Naive thymus-derived CD4-positive, alpha-beta T cell (primary cell): Measurements from ENCODE around the gene NCF4. TPM values are rescaled to one million over a fixed set of nuclear protein-coding genes. Genes with fewer than 3 reads are reported as not detected.

Source experiments
- ATAC-seq: fragments of 150-1000 bp; cut with Tn5 transposase; 2 replicates; pipeline ENCODE4 v1.10.0; 2021; ENCODE audit warnings: mild to moderate bottlenecking, moderate library complexity
- CTCF ChIA-PET: fragments of 350-600 bp; sonication (Branson Sonifier 250); formaldehyde crosslinking; loops from one replicate; lab custom pipeline; 2021; ENCODE audit warnings: antibody characterized with exemption; lab: Charles Lee
- POLR2A ChIA-PET: fragments of 350-600 bp; sonication (Branson Sonifier 250); formaldehyde crosslinking; loops from one replicate; lab custom pipeline; 2021; ENCODE audit warnings: antibody characterized with exemption, inconsistent platforms; lab: Charles Lee
- DNase-seq, 9 donors: peaks; one replicate each; pipeline versions ENCODE4 v3.0.0 to v3.0.0-alpha.2; 2020 to 2022; ENCODE audit warnings: mixed read lengths in 1 of 9
- H3K27ac ChIP-seq: one replicate; pipeline ENCODE4 v1.7.0; 2013; ENCODE audit warnings: mild to moderate bottlenecking, low read depth, low read length, moderate library complexity
- H3K27me3 ChIP-seq, 2 donors: one replicate each; pipeline ENCODE4 v1.7.0; 2013; ENCODE audit warnings: low read length in 2 of 2, mild to moderate bottlenecking in 2 of 2, moderate library complexity in 2 of 2; ENCODE audit not compliant: control insufficient read depth in 2 of 2, insufficient read depth in 2 of 2
- H3K36me3 ChIP-seq, 3 experiments: 1 replicate in 2 of 3; 2 replicates in 1 of 3; pipeline ENCODE4 v1.7.0; 2013; ENCODE audit warnings: low read length in 3 of 3, mild to moderate bottlenecking in 3 of 3, moderate library complexity in 1 of 3; ENCODE audit not compliant: insufficient read depth in 3 of 3, control insufficient read depth in 2 of 3
- H3K4me1 ChIP-seq, 2 donors: one replicate each; pipeline ENCODE4 v1.7.0; 2013; ENCODE audit warnings: low read length in 2 of 2, mild to moderate bottlenecking in 2 of 2, moderate library complexity in 1 of 2; ENCODE audit not compliant: control insufficient read depth in 2 of 2, insufficient read depth in 2 of 2
- H3K4me3 ChIP-seq: 2 replicates; pipeline ENCODE4 v1.7.0; 2013; ENCODE audit warnings: mild to moderate bottlenecking, low read length
- H3K9me3 ChIP-seq, 3 experiments: 1 replicate in 2 of 3; 2 replicates in 1 of 3; pipeline ENCODE4 v1.7.0; 2013; ENCODE audit warnings: low read length in 3 of 3; ENCODE audit not compliant: control insufficient read depth in 2 of 3
- H3K27ac Mint-ChIP-seq, 9 donors: one replicate each; pipeline ENCODE4 v1.8.0; 2020 to 2022; ENCODE audit warnings: mixed read lengths in 9 of 9, mild to moderate bottlenecking in 8 of 9, moderate library complexity in 5 of 9, inconsistent platforms in 2 of 9
- H3K27me3 Mint-ChIP-seq, 5 donors: one replicate each; pipeline ENCODE4 v1.8.0; 2021 to 2022; ENCODE audit warnings: mixed read lengths in 5 of 5, mild to moderate bottlenecking in 1 of 5
- H3K36me3 Mint-ChIP-seq, 5 donors: one replicate each; pipeline ENCODE4 v1.8.0; 2020 to 2022; ENCODE audit warnings: mixed read lengths in 5 of 5, mild to moderate bottlenecking in 3 of 5, inconsistent platforms in 1 of 5
- H3K4me1 Mint-ChIP-seq, 7 donors: one replicate each; pipeline ENCODE4 v1.8.0; 2020 to 2022; ENCODE audit warnings: mixed read lengths in 7 of 7, mild to moderate bottlenecking in 3 of 7, inconsistent platforms in 1 of 7
- H3K4me3 Mint-ChIP-seq, 10 donors: one replicate each; pipeline ENCODE4 v1.8.0; 2020 to 2022; ENCODE audit warnings: mild to moderate bottlenecking in 10 of 10, mixed read lengths in 10 of 10, moderate library complexity in 6 of 10, inconsistent platforms in 2 of 10
- H3K9me3 Mint-ChIP-seq, 11 donors: one replicate each; pipeline ENCODE4 v1.8.0; 2020 to 2022; ENCODE audit warnings: mixed read lengths in 11 of 11, mild to moderate bottlenecking in 4 of 11, inconsistent platforms in 1 of 11, moderate library complexity in 1 of 11
- intact Hi-C, 2 donors: fragments of 100-400 bp; cut with micrococcal nuclease; formaldehyde crosslinking; loops; one replicate each; pipeline ENCODE4 v1.15.1; 2023
- polyA plus RNA-seq, 2 donors: library from polyadenylated mRNA; unstranded; fragments of 300-500 nt; fragmentation: Illumina TruSeq; gene quantifications; one replicate each; pipeline ENCODE4 v1.2.3, GENCODE V29; 2021
- total RNA-seq, 6 experiments: library from RNA in 5 of 6; stranded (reverse) in 5 of 6; gene quantifications; 1 replicate in 5 of 6; 2 replicates in 1 of 6; pipeline ENCODE4 v1.2.3 and lab custom pipeline; 2021 to 2026

Gene NCF4
- total and polyA plus RNA-seq, 7 experiments from 2014 or later = 0.24 to 57.1 (median 3.8) TPM

DNA sequence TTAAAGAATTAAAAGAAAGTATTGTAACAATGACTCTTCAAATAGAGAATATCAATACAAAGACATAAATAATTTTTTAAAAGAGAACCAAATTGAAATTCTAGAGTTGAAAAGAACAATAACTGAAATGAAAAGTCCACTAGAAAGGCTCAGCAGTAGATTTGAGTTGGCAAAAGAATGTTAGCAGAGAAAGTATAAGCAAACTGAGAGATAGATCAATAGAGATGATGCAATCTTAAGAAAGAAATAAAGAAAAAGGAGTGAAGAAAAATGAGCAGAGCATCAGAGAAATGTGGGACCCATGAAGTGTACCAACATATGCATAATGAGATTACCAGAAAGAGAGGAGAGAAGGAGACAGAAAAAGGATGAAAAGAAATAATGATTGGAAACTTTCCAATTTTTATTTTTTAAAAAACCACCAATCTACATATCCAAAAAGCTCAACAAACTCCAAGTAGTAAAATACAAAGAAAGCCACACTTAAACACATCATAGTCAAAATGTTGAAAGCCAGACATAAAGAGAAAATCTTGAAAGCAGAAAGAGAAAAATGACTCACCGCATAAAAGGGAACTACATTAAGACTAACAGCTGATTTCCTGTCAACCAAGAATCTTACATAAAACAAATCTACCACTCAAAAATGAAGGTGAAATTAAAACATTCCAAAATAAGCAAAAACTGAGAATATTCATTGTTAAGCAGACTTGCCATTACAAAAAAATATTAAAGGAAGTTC lies 20.9 kb downstream of the NCF4 start:
- no peak overlapping the region for H3K4me3 Mint-ChIP-seq
- H3K27ac Mint-ChIP-seq = peak overlapping the region in 5 of 9 donors; percentile 15 to 67 (median 49)
- intact Hi-C loops = no loop called here
- H3K4me3 ChIP-seq = no peak overlapping the region
- ATAC-seq (no peak), DNase-seq (peak in 5 of 9 donors; percentile 4 to 38 (median 22))
- H3K9me3 Mint-ChIP-seq = peaks cover 12 to 48% (median 27%) of the 10 kb centered on the region in 11 donors
- H3K36me3 ChIP-seq = no peaks in the 10 kb centered on the region
- no peak overlapping the region for H3K27ac ChIP-seq
- ChIA-PET POLR2A (no interaction called here), CTCF (no interaction called here)
- H3K27me3 Mint-ChIP-seq = peaks cover 0 to 24% (median 10%) of the 10 kb centered on the region in 5 donors
- no peaks in the 10 kb centered on the region for H3K4me1 ChIP-seq
- H3K36me3 Mint-ChIP-seq = peaks cover 0 to 55% (median 12%) of the 10 kb centered on the region in 5 donors
- H3K4me1 Mint-ChIP-seq = peaks cover 0 to 7% (median 5%) of the 10 kb centered on the region in 7 donors
- H3K27me3 ChIP-seq = no peaks in the 10 kb centered on the region
- peaks cover 0 to 35% (median 0%) of the 10 kb centered on the region in 3 experiments for H3K9me3 ChIP-seq

GRCh38 chr22:36884349-36885158 lies 23.7 kb downstream of the NCF4 start:
- H3K9me3 ChIP-seq = peaks cover 0 to 35% (median 0%) of the 10 kb centered on the region in 3 experiments
- Mint-ChIP-seq H3K4me1 (peaks cover 0 to 13% (median 7%) of the 10 kb centered on the region in 7 donors), H3K27me3 (peaks cover 0 to 30% (median 13%) of the 10 kb centered on the region in 5 donors), H3K9me3 (peaks cover 12 to 47% (median 27%) of the 10 kb centered on the region in 11 donors), H3K27ac (no peak overlapping the region), H3K4me3 (no peak overlapping the region), H3K36me3 (peaks cover 0 to 37% (median 12%) of the 10 kb centered on the region in 5 donors)
- no peak for DNase-seq
- ChIA-PET CTCF (no interaction called here), POLR2A (no interaction called here)
- ATAC-seq = peak; percentile 49
- no peaks in the 10 kb centered on the region for H3K4me1 ChIP-seq
- no peak overlapping the region for H3K4me3 ChIP-seq
- H3K27me3 ChIP-seq = peaks cover 0 to 3% of the 10 kb centered on the region in 2 donors
- no peaks in the 10 kb centered on the region for H3K36me3 ChIP-seq
- intact Hi-C loops = no loop called here
- no peak overlapping the region for H3K27ac ChIP-seq

- H3K9me3 Mint-ChIP-seq = peaks cover 12 to 38% (median 21%) of the 10 kb centered on the region in 11 donors
- Histone ChIP-seq H3K4me1 (no peaks in the 10 kb centered on the region), H3K27me3 (peaks cover 0 to 3% of the 10 kb centered on the region in 2 donors), H3K4me3 (no peak overlapping the region), H3K9me3 (peaks cover 0 to 27% (median 0%) of the 10 kb centered on the region in 3 experiments), H3K27ac (no peak overlapping the region), H3K36me3 (no peaks in the 10 kb centered on the region)
- intact Hi-C loops = no loop called here
- ChIA-PET CTCF (interaction anchor here (0.6 kb wide), 1 partner anchor 29 kb away, joined by 3 read pairs; no protein-coding TSS in a partner anchor), POLR2A (no interaction called here)
- peaks cover 0 to 30% (median 13%) of the 10 kb centered on the region in 5 donors for H3K27me3 Mint-ChIP-seq
- H3K36me3 Mint-ChIP-seq = peaks cover 0 to 29% (median 12%) of the 10 kb centered on the region in 5 donors
- H3K4me3 Mint-ChIP-seq = no peak overlapping the region
- peaks cover 0 to 13% (median 7%) of the 10 kb centered on the region in 7 donors for H3K4me1 Mint-ChIP-seq
- no peak overlapping the region for H3K27ac Mint-ChIP-seq
- ATAC-seq (peak; percentile 74), DNase-seq (no peak)
Measured at GRCh38 chr22:36885474-36885873, 24.7 kb downstream of the NCF4 start.

DNA sequence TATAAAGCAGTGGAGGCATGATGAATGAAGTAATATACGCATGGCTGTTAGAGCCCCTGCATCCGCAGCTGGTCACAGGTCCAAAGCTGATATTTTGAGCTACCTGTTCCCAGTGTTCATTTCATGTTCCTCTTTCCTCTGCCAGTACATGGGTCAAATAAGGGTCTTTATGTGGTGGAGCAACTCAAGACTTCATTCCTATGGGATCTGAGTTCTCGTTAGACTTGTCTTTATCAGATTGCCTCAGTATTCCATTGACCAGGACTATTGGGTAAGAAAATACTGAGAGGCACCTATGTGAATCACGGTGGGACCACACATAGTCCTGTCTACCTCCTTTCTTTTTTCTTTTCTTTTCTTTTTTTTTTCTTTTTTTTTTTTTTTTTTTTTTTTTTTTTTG lies 25.2 kb downstream of the NCF4 start:
- H3K4me3 Mint-ChIP-seq = no peak overlapping the region
- ChIA-PET CTCF (no interaction called here), POLR2A (no interaction called here)
- H3K27ac Mint-ChIP-seq = no peak overlapping the region
- H3K9me3 ChIP-seq = peaks cover 0 to 21% (median 0%) of the 10 kb centered on the region in 3 experiments
- no peak overlapping the region for H3K4me3 ChIP-seq
- peaks cover 0 to 30% (median 13%) of the 10 kb centered on the region in 5 donors for H3K27me3 Mint-ChIP-seq
- no peak overlapping the region for H3K27ac ChIP-seq
- no peak for ATAC-seq
- no peaks in the 10 kb centered on the region for H3K36me3 ChIP-seq
- no peak for DNase-seq
- H3K27me3 ChIP-seq = peaks cover 0 to 3% of the 10 kb centered on the region in 2 donors
- H3K36me3 Mint-ChIP-seq = peaks cover 0 to 26% (median 12%) of the 10 kb centered on the region in 5 donors
- peaks cover 0 to 13% (median 7%) of the 10 kb centered on the region in 7 donors for H3K4me1 Mint-ChIP-seq
- no peaks in the 10 kb centered on the region for H3K4me1 ChIP-seq
- peaks cover 12 to 32% (median 17%) of the 10 kb centered on the region in 11 donors for H3K9me3 Mint-ChIP-seq
- intact Hi-C loops = no loop called here

DNA sequence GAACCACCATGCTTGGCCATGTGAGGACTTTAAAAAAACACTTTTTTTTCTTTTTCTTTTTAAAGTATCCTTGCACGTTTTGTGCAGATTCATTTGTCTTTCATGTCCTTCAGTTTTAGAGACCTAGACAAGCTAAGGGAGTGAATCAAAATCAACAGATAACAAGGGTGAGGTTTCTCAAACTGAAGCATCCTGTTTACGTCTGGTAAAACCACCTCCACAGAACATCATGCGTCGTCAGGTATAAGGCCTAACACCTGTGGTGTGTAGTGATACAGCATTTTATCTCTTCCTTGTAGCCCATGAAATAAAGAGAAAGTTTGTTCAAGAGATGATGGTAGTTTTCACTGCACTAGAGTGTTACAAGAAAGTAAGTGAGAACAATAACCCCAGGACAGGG lies 26.4 kb downstream of the NCF4 start:
- Mint-ChIP-seq H3K4me1 (peaks cover 0 to 14% (median 2%) of the 10 kb centered on the region in 7 donors), H3K4me3 (peak overlapping the region in 1 of 10 donors; percentile 30), H3K27me3 (peaks cover 0 to 30% (median 14%) of the 10 kb centered on the region in 5 donors), H3K9me3 (peaks cover 5 to 21% (median 9%) of the 10 kb centered on the region in 11 donors), H3K27ac (peak overlapping the region in 1 of 9 donors; percentile 80), H3K36me3 (peaks cover 0 to 19% (median 6%) of the 10 kb centered on the region in 5 donors)
- peak; percentile 86 for ATAC-seq
- DNase-seq = peak in 3 of 9 donors; percentile 9 to 24 (median 18)
- ChIA-PET POLR2A (no interaction called here), CTCF (no interaction called here)
- peaks cover 0 to 10% (median 0%) of the 10 kb centered on the region in 3 experiments for H3K9me3 ChIP-seq
- no peak overlapping the region for H3K27ac ChIP-seq
- H3K27me3 ChIP-seq = peaks cover 0 to 3% of the 10 kb centered on the region in 2 donors
- no peaks in the 10 kb centered on the region for H3K36me3 ChIP-seq
- no peaks in the 10 kb centered on the region for H3K4me1 ChIP-seq
- intact Hi-C loops = no loop called here
- H3K4me3 ChIP-seq = no peak overlapping the region

- Histone ChIP-seq H3K9me3 (peaks cover 0 to 9% (median 0%) of the 10 kb centered on the region in 3 experiments), H3K27me3 (peaks cover 0 to 3% of the 10 kb centered on the region in 2 donors), H3K36me3 (no peaks in the 10 kb centered on the region), H3K4me3 (no peak overlapping the region), H3K4me1 (no peaks in the 10 kb centered on the region), H3K27ac (no peak overlapping the region)
- CTCF ChIA-PET = no interaction called here
- Mint-ChIP-seq H3K9me3 (peaks cover 4 to 13% (median 6%) of the 10 kb centered on the region in 11 donors), H3K4me1 (peaks cover 0 to 26% (median 0%) of the 10 kb centered on the region in 7 donors), H3K27me3 (peaks cover 0 to 14% (median 6%) of the 10 kb centered on the region in 5 donors), H3K4me3 (no peak overlapping the region), H3K27ac (no peak overlapping the region), H3K36me3 (peaks cover 0 to 20% (median 5%) of the 10 kb centered on the region in 5 donors)
- POLR2A ChIA-PET = no interaction called here
- ATAC-seq (no peak), DNase-seq (no peak)
- intact Hi-C loops = no loop called here
Measured at GRCh38 chr22:36891646-36892045, 30.8 kb downstream of the NCF4 start.
